Testis (tissue), 3 donors: ENCODE data around the gene PLCL2. TPM values are rescaled to one million over a fixed set of nuclear protein-coding genes. Genes with fewer than 3 reads are reported as not detected.
A peak's percentile ranks its signal among the peaks of the same experiment; 100 is the strongest.

ENCODE experiments used
- DNase-seq: peaks from one replicate; pipeline ENCODE4 v3.0.0-alpha.2; 2019
- H3K27ac ChIP-seq, 2 donors: fragments of 200-600 bp; sonication (generic); one replicate each; pipeline ENCODE4 v1.5.1; 2019
- H3K27me3 ChIP-seq: fragments of 200-600 bp; sonication (generic); one replicate; pipeline ENCODE4 v1.5.1; 2019
- H3K36me3 ChIP-seq: fragments of 200-600 bp; sonication (generic); one replicate; pipeline ENCODE4 v1.5.1; 2017; ENCODE audit warnings: low read depth; ENCODE audit errors: missing control alignments
- H3K4me1 ChIP-seq: fragments of 200-600 bp; sonication (generic); one replicate; pipeline ENCODE4 v1.5.1; 2019
- H3K4me3 ChIP-seq, 2 donors: fragments of 200-600 bp; sonication (generic); one replicate each; pipeline ENCODE4 v1.5.1; 2017 to 2019
- H3K9me3 ChIP-seq: fragments of 200-600 bp; sonication (generic); one replicate; pipeline ENCODE4 v1.5.1; 2017
- POLR2A ChIP-seq: fragments of 450-650 bp; IDR thresholded peaks from one replicate; pipeline ENCODE4 v1.6.1; 2017; ENCODE audit warnings: antibody characterized with exemption, mild to moderate bottlenecking, moderate library complexity
- WGBS, 2 donors: methylation state at CpG; one replicate each; pipeline ENCODE4 v1.1.5; 2018; 5-methylcytosine and 5-hydroxymethylcytosine counted together
- intact Hi-C: fragments of 100-400 bp; cut with DNase I; formaldehyde crosslinking; loops from one replicate; pipeline ENCODE4 v1.15.1; 2023; ENCODE audit warnings: low total_unique reads
- polyA plus RNA-seq: library from polyadenylated mRNA; stranded (reverse); fragments of 350-450 nt; fragmentation: Illumina TruSeq; extraction: RNeasy Lipid Tissue Mini Kit (QIAGEN cat#74804); gene quantifications from one replicate; pipeline ENCODE4 v1.2.3, GENCODE V29; 2014; ENCODE audit warnings: low read depth, low replicate concordance; ENCODE audit not compliant: insufficient read depth
- total RNA-seq, 2 donors: library from RNA; depleted of rRNA; stranded (reverse); fragments of >200 nt; gene quantifications; one replicate each; pipeline ENCODE4 v1.2.3, GENCODE V29; 2016
- TF ChIP-seq, protein P1 (sequence below), 3 experiments: fragments of 450-650 bp in 2 of 3; fragments of 200-600 bp in 1 of 3; sonication (generic) in 1 of 3; IDR thresholded peaks; one replicate each; pipeline ENCODE4 v1.5.1; 2016 to 2019; ENCODE audit warnings: antibody characterized with exemption in 3 of 3, mild to moderate bottlenecking in 2 of 3, moderate library complexity in 1 of 3

Gene PLCL2
- total and polyA plus RNA-seq, 3 donors from 2014 or later: 10.7 to 23.0 (median 15.0) TPM

DNA sequence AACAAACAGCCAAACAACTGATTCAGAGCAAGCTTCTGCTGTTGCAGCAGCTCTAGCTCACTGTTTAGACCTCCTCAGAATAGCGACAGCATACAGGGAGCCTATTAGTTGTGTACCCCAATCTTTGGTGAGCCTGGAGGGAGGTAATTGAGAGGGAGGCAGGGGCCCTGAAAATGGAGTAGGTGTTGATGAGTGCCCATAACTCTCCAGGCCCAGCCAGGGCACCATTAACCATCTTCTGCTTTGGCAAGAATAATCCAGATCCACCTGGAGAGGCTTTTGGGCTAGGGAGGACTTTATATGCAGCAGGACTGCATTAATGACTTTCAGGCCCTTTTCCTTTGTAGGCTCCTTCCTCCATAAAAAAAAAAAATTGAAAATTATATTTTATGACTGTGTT is 20.9 kb downstream of the PLCL2 start:
- Histone ChIP-seq H3K27ac (peak overlapping the region in 1 of 2 donors; percentile 16), H3K4me1 (peaks cover 20% of the 10 kb centered on the region), H3K27me3 (no peaks in the 10 kb centered on the region), H3K4me3 (no peak overlapping the region), H3K9me3 (no peaks in the 10 kb centered on the region), H3K36me3 (no peaks in the 10 kb centered on the region)
- DNase-seq: no peak
- 48 to 73% methylated on average over 1 of the region's 1 CpG for WGBS, 2 donors
- TF ChIP-seq, protein P1, sequence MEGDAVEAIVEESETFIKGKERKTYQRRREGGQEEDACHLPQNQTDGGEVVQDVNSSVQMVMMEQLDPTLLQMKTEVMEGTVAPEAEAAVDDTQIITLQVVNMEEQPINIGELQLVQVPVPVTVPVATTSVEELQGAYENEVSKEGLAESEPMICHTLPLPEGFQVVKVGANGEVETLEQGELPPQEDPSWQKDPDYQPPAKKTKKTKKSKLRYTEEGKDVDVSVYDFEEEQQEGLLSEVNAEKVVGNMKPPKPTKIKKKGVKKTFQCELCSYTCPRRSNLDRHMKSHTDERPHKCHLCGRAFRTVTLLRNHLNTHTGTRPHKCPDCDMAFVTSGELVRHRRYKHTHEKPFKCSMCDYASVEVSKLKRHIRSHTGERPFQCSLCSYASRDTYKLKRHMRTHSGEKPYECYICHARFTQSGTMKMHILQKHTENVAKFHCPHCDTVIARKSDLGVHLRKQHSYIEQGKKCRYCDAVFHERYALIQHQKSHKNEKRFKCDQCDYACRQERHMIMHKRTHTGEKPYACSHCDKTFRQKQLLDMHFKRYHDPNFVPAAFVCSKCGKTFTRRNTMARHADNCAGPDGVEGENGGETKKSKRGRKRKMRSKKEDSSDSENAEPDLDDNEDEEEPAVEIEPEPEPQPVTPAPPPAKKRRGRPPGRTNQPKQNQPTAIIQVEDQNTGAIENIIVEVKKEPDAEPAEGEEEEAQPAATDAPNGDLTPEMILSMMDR (IDR thresholded peaks at IDR 0.05): no peak
- TF ChIP-seq POLR2A: no peak
- intact Hi-C loops: no loop called here

DNA sequence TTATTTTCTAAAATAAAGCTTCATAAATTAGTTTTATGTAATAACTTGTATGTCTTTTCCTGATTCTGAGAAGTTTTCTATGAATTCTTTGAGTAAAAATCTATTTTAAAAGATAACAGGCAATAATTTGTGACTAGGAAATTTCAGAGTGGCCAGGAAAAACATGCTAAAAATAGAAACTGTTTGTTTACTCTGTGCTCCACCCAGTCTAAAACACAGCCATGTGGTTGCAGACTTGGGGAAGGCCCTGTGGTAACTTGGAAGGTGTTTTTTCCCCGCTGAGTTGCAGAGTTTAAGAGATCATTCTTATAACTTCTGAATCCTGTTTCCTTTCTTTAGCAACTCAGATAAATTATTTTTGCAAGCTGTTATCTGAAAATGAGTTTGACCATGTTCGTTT is 21.9 kb downstream of the PLCL2 start:
- Histone ChIP-seq H3K27ac (peak overlapping the region in 1 of 2 donors; percentile 81), H3K36me3 (no peaks in the 10 kb centered on the region), H3K4me3 (no peak overlapping the region), H3K9me3 (no peaks in the 10 kb centered on the region), H3K4me1 (peaks cover 13% of the 10 kb centered on the region), H3K27me3 (no peaks in the 10 kb centered on the region)
- intact Hi-C loops: no loop called here
- 8 to 26% methylated on average over 2 of the region's 2 CpGs for WGBS, 2 donors
- TF ChIP-seq POLR2A: no peak
- TF ChIP-seq, protein P1 (IDR thresholded peaks at IDR 0.05): no peak
- DNase-seq: peak; percentile 59

DNA sequence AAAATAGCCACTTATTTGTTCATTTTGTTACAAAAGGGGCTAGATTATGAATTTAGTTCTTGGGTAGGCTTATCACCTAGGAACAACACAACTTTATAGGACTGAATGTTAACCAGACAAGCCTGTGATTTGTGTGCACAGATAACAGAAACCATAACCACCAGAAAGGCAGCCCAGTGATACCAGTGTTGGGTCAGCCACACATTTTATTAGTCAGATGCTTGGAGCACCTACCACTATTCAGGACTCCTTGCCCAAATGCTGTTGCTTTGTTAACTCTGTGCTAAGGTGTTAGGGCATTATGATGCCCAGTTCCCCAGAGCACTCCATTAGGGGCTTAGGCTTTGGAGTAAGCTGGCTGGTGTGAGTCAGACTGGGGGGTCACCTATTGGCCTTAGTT is 22.5 kb downstream of the PLCL2 start:
- Histone ChIP-seq H3K36me3 (no peaks in the 10 kb centered on the region), H3K9me3 (no peaks in the 10 kb centered on the region), H3K4me1 (peaks cover 11% of the 10 kb centered on the region), H3K27ac (peak overlapping the region; percentile 56 to 81), H3K27me3 (no peaks in the 10 kb centered on the region), H3K4me3 (no peak overlapping the region)
- TF ChIP-seq, protein P1 (IDR thresholded peaks at IDR 0.05): no peak
- no peak for TF ChIP-seq POLR2A
- DNase-seq: no peak
- intact Hi-C loops: no loop called here

DNA sequence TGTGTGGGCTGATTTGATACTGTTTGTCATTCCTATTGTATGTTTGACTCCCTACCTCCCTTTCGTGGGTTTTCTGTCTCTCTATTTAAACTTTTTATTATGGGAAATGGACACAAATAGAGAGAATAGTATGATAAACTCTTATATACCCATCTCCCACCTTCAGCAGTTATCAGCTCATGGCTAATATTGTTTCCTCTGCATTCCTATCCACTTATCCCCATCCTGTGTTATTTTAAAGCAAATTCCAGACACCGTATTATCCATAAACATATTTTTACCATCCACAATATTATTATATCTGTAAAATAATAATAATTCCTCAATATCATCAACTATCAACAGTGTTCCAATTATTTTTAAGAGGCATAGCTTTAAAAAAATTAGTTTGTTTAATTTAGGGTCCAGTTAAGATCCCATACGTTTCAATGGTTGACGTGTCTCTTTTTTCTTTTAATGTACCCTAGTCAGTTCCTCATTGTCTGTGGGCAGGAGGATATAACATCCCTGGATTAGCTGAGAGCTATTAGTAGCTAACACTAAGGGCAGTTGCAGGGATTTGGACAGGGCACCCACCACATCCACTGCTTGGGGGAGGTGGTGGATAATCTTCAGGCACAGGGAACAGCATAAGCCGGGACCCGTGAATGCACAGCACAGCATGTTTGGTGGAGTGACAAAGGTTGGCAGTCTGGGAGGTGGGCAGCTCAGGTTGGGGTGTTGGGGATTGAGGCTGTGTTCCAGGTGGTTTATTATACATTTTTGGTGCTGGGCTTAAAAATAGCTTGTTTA is 23.5 kb downstream of the PLCL2 start:
- Histone ChIP-seq H3K4me3 (no peak overlapping the region), H3K27ac (peak overlapping the region in 1 of 2 donors; percentile 81), H3K9me3 (no peaks in the 10 kb centered on the region), H3K27me3 (no peaks in the 10 kb centered on the region), H3K36me3 (no peaks in the 10 kb centered on the region), H3K4me1 (peaks cover 11% of the 10 kb centered on the region)
- DNase-seq: no peak
- TF ChIP-seq, protein P1 (IDR thresholded peaks at IDR 0.05): no peak
- TF ChIP-seq POLR2A: no peak
- WGBS, 2 donors: 75 to 78% methylated on average over 6 of the region's 6 CpGs
- intact Hi-C loops: no loop called here

DNA sequence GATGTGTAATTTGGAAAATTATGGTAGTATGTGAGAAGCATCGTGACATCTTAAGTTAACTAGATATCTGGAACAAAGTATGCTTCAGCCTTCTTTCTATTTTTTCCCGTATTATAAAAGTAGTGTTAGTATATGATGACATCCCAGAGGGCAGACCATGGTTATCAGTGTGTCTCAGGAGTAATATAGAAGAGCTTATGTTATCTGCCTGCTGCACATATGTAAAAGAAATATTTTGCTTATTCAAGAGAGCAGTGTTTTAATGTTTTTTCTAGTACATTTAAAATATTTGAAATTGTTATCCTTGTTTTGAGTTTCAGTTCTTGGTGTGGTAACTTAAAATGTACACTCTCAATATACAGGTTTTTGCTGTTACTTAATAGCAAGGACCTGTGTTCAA is 24.1 kb downstream of the PLCL2 start:
- Histone ChIP-seq H3K9me3 (no peaks in the 10 kb centered on the region), H3K27ac (peak overlapping the region in 1 of 2 donors; percentile 12), H3K27me3 (no peaks in the 10 kb centered on the region), H3K4me1 (peaks cover 11% of the 10 kb centered on the region), H3K4me3 (no peak overlapping the region), H3K36me3 (no peaks in the 10 kb centered on the region)
- TF ChIP-seq, protein P1 (IDR thresholded peaks at IDR 0.05): no peak
- no peak for TF ChIP-seq POLR2A
- DNase-seq: no peak
- intact Hi-C loops: no loop called here
- 73 to 83% methylated on average over 2 of the region's 2 CpGs for WGBS, 2 donors
